Measurements from ENCODE around the gene KIF21B. TPM values are rescaled to one million over a fixed set of nuclear protein-coding genes. Genes with fewer than 3 reads are reported as not detected.

The KIF21B gene
- total and polyA plus RNA-seq, 2 of the 8 experiments (the other 6 are each of a cell fraction or from before 2014, with no cell fraction given): 10.8 to 26.5 TPM

- 96% methylated on average over 25 of the region's 25 CpGs; no CpG with 5 or more reads in 1 of the 2 experiments for WGBS, 2 experiments (ENCODE audit: extremely low coverage in 1 of 2, insufficient coverage in 1 of 2, insufficient read length in 1 of 2, insufficient replicate concordance in 2 of 2, low coverage in 1 of 2, low lambda C conversion rate in 2 of 2, missing lambda C conversion rate in 1 of 2)
These were observed 23.1 kb downstream of the KIF21B start for GRCh38 chr1:201000391-201000790.

More at GRCh38 chr1:201000391-201000790, 23.1 kb downstream of the KIF21B start:
- Histone ChIP-seq H4K20me1 (replicated peaks in 1 of 2; ENCODE audit: control insufficient read depth in 1 of 2, insufficient read depth in 2 of 2, low read length in 2 of 2) (peaks cover 0 to 4% of the 10 kb centered on the region in 2 experiments), H3K36me3 (ENCODE audit: control insufficient read depth in 2 of 4, insufficient read depth in 4 of 4, low read length in 3 of 4) (peaks cover 0 to 15% (median 5%) of the 10 kb centered on the region in 4 experiments; a peak in 6 of 8 replicates), H3K23ac (ENCODE audit: insufficient read length) (no peak overlapping the region), H4K8ac (ENCODE audit: extremely low read depth, insufficient read depth, low read length) (no peak overlapping the region), H3K27me3 (replicated peaks in 1 of 4; ENCODE audit: control insufficient read depth in 3 of 4, extremely low read depth in 1 of 4, insufficient read depth in 3 of 4, low read length in 3 of 4) (no peaks in the 10 kb centered on the region), H3K79me2 (ENCODE audit: control insufficient read depth in 1 of 2, insufficient read depth in 2 of 2, low read length in 2 of 2) (no peaks in the 10 kb centered on the region), H3K4me1 (replicated peaks in 1 of 4; ENCODE audit: control insufficient read depth in 3 of 4, insufficient read depth in 4 of 4, low read length in 3 of 4) (no peaks in the 10 kb centered on the region), H3K14ac (ENCODE audit: insufficient read length) (no peak overlapping the region), H3K9me3 (ENCODE audit: insufficient read depth in 2 of 2, low read depth in 1 of 2, low read length in 1 of 2) (no peaks in the 10 kb centered on the region), H2AFZ (ENCODE audit: low read length) (no peak overlapping the region), H2AK5ac (ENCODE audit: low read depth, low read length) (no peak overlapping the region), H2BK120ac (replicated peaks; ENCODE audit: low read depth, low read length) (no peak overlapping the region), H3K27ac (ENCODE audit: low read depth, low read length) (no peak overlapping the region), H3K18ac (ENCODE audit: extremely low read depth, low read length) (no peak overlapping the region), H2BK5ac (ENCODE audit: low read depth, low read length) (no peak overlapping the region), H3K56ac (replicated peaks; ENCODE audit: insufficient read length, low read depth, low read length) (no peak overlapping the region), H3K23me2 (ENCODE audit: low read depth, low read length) (no peaks in the 10 kb centered on the region), H2BK12ac (ENCODE audit: low read depth, low read length) (no peak overlapping the region), H3K79me1 (ENCODE audit: low read depth, low read length) (no peaks in the 10 kb centered on the region), H3K4me3 (ENCODE audit: extremely low read depth in 1 of 4, insufficient read depth in 2 of 4, low read depth in 3 of 4, low read length in 4 of 4) (no peak overlapping the region), H3K9ac (replicated peaks in 1 of 4; ENCODE audit: extremely low read depth in 1 of 4, low read depth in 3 of 4, low read length in 3 of 4) (no peak overlapping the region), H2BK20ac (ENCODE audit: low read length) (no peak overlapping the region), H4K91ac (replicated peaks; ENCODE audit: insufficient read length, low read length) (no peak overlapping the region), H3K4ac (replicated peaks; ENCODE audit: insufficient read length, low read depth, low read length) (no peak overlapping the region), H3K4me2 (ENCODE audit: insufficient read depth in 1 of 2, low read depth in 2 of 2, low read length in 2 of 2) (no peak overlapping the region), H2BK15ac (ENCODE audit: low read length) (no peak overlapping the region), H4K5ac (ENCODE audit: insufficient read length, low read depth, low read length) (no peak overlapping the region)
- DNase-seq (ENCODE audit: low read depth in 1 of 2, low spot score in 2 of 2): no peak
- no peak for TF ChIP-seq MAX (IDR thresholded peaks at IDR 0.05)
- no peak for TF ChIP-seq TAF7 (optimal IDR thresholded peaks at IDR 0.05; ENCODE audit: borderline replicate concordance, low read depth, low read length)
- no peak for TF ChIP-seq EZH2 (IDR thresholded peaks at IDR 0.05; ENCODE audit: low read depth, low read length, severe bottlenecking)
- TF ChIP-seq CREB1 (IDR thresholded peaks at IDR 0.05): no peak
- TF ChIP-seq SP4 (IDR thresholded peaks at IDR 0.05; ENCODE audit: low read length): no peak
- TF ChIP-seq CEBPB (IDR thresholded peaks at IDR 0.05; ENCODE audit: low read depth, low read length): no peak
- TF ChIP-seq SAP30 (IDR thresholded peaks at IDR 0.05; ENCODE audit: insufficient read depth, insufficient replicate concordance, low read length): no peak
- no peak for TF ChIP-seq POLR2A (IDR thresholded peaks at IDR 0.05; ENCODE audit: control extremely low read depth in 1 of 2, low read depth in 2 of 2, low read length in 2 of 2)
- no peak for TF ChIP-seq JUND (IDR thresholded peaks at IDR 0.05; ENCODE audit: low read length)
- TF ChIP-seq KDM1A (IDR thresholded peaks at IDR 0.05; ENCODE audit: borderline replicate concordance, low read length): no peak
- no peak for TF ChIP-seq EP300 (IDR thresholded peaks at IDR 0.05; ENCODE audit: borderline replicate concordance in 1 of 2, low read depth in 2 of 2, low read length in 2 of 2)
- TF ChIP-seq RAD21 (IDR thresholded peaks at IDR 0.05 in 1 of 2, conservative IDR thresholded peaks at IDR 0.05 in 1 of 2; ENCODE audit: low read depth in 2 of 2, low read length in 2 of 2): no peak
- no peak for TF ChIP-seq TBP (IDR thresholded peaks at IDR 0.05; ENCODE audit: low read depth, low read length)
- POLR2A ChIA-PET (ENCODE audit: partially characterized antibody): no interaction called here
- no peak for FAIRE-seq
- CTCF ChIA-PET (ENCODE audit: partially characterized antibody): interaction anchor here (0.6 to 28.1 kb wide), 5 partner anchors 14 to 29 kb away, joined by 3 to 532 read pairs (median 5); partner anchors contain the start of gene KIF21B
